ENCODE data around the gene ATP23.
A peak's percentile ranks its signal among the peaks of the same experiment; 100 is the strongest.

ATP23 gene

GRCh38 chr12:57904426-57904825, 36.9 kb upstream of the ATP23 start:
- no peak for TF ChIP-seq CTCF (IDR thresholded peaks at IDR 0.05; ENCODE audit: insufficient read depth, low read depth, low read length, missing control alignments)
- no peak for DNase-seq (ENCODE audit: low read depth)
- H3K4me3 ChIP-seq (ENCODE audit: low read length) = no peak overlapping the region

GRCh38 chr12:57904848-57905811, 36.2 kb upstream of the ATP23 start:
- peak; percentile 87 for DNase-seq (ENCODE audit: low read depth)
- TF ChIP-seq CTCF (IDR thresholded peaks at IDR 0.05; ENCODE audit: insufficient read depth, low read depth, low read length, missing control alignments) = peak; percentile 100
- H3K4me3 ChIP-seq (ENCODE audit: low read length) = no peak overlapping the region

- no peak overlapping the region for H3K4me3 ChIP-seq (ENCODE audit: low read length)
- TF ChIP-seq CTCF (IDR thresholded peaks at IDR 0.05; ENCODE audit: insufficient read depth, low read depth, low read length, missing control alignments) = no peak
- no peak for DNase-seq (ENCODE audit: low read depth)
These were observed 35.4 kb upstream of the ATP23 start for GRCh38 chr12:57905812-57906475.

- DNase-seq (ENCODE audit: low read depth) = no peak
- no peak for TF ChIP-seq CTCF (IDR thresholded peaks at IDR 0.05; ENCODE audit: insufficient read depth, low read depth, low read length, missing control alignments)
- H3K4me3 ChIP-seq (ENCODE audit: low read length) = no peak overlapping the region
These were observed 34.5 kb upstream of the ATP23 start for GRCh38 chr12:57906821-57907220.

- TF ChIP-seq CTCF (IDR thresholded peaks at IDR 0.05; ENCODE audit: insufficient read depth, low read depth, low read length, missing control alignments) = no peak
- DNase-seq (ENCODE audit: low read depth) = no peak
- H3K4me3 ChIP-seq (ENCODE audit: low read length) = no peak overlapping the region
These were observed 34.1 kb upstream of the ATP23 start for GRCh38 chr12:57907281-57907680.

GRCh38 chr12:57908511-57908910, 32.9 kb upstream of the ATP23 start:
- no peak for DNase-seq (ENCODE audit: low read depth)
- TF ChIP-seq CTCF (IDR thresholded peaks at IDR 0.05; ENCODE audit: insufficient read depth, low read depth, low read length, missing control alignments) = no peak
- H3K4me3 ChIP-seq (ENCODE audit: low read length) = no peak overlapping the region

All from epithelial cell of esophagus (primary cell).